NCI-H2107 treated with DMSO at 0.1 percent for 48 hours (cell line): Measurements from ENCODE around the gene GRID2.

Source experiments
- DNase-seq: peaks from one replicate; lab custom pipeline; 2025; ENCODE audit not compliant: unreplicated experiment; lab: John Stamatoyannopoulos, UW

The GRID2 gene

DNA sequence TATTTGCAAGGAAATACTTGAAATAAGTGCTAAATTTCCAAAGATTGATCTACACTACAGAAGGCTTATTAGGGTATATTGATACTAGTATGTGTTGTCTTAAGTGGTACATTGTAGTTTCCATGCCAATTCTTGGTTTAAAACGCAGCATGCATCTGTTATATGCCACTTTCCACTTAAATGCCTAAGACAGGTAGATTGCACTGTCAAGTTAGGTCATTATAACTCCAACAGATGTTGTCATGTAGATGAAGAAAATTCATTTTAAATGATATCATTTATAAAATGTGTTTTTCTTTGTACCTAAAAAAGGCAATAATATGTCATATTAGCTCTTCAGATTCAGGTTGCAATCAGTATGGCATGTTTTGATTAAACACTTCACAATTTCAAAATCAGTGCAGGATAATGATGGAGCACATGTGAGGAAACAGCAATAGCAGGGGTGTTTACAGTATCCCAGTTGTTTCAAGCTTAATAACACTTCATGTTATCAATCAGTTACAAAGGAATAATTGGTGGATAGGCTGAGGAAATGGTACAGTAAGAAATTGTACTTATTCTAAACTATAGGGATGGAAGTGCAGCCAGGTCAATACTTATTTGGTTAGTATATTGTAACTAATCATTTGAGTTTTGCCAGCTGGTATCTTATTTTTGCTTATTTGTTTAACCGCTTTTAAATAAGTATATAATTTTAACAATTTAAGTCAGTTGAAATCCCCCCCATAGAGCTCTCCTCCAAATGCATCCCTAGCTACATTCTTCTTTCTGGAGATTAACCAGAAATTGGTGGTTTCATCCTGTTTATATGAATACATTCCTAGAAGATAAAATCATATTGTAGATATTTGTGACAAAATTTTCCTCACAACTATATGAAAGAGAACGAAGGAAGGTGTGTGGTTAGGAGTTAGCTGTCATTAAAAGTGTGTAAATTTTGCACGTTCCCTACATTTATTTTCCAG is 1070.4 kb downstream of the GRID2 start:
- DNase-seq, result no peak

DNA sequence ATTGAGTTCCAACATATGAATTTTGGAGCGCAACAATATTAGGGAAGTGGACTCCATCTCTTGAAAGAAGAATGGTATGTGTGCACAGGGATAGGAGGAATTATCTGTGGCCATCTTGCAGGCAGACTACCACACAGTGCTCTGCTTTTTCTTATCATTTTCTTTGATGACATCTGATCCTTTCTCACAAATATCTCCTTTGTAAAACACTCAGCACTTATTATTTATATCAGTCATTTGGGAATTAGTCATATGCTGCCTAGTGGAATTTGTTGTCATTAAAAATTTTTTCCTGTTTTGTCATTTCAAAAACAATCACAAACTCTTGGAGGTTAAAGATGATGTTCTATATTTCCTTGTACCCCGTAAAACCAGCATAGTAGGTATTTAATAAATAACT is 1080.5 kb downstream of the GRID2 start:
- no peak for DNase-seq

DNA sequence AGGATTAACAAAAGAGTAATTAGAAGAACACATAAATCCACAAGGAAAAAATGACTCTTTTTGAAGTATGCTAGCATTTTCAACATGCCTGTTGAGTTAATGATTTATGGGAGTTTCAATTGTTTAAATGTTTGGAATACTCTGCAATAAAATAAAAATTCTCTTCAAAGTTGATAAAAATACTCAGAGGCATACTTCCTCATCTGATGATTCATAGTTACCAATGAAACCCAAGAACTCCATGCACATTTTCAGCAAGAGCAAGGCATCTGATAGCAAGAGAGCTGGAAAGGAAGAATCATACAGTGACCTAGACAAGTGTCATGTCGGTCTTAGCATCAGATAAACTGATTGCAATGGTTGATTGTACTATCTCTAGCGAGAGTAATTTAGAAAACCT is 1081.1 kb downstream of the GRID2 start:
- DNase-seq, result no peak

DNA sequence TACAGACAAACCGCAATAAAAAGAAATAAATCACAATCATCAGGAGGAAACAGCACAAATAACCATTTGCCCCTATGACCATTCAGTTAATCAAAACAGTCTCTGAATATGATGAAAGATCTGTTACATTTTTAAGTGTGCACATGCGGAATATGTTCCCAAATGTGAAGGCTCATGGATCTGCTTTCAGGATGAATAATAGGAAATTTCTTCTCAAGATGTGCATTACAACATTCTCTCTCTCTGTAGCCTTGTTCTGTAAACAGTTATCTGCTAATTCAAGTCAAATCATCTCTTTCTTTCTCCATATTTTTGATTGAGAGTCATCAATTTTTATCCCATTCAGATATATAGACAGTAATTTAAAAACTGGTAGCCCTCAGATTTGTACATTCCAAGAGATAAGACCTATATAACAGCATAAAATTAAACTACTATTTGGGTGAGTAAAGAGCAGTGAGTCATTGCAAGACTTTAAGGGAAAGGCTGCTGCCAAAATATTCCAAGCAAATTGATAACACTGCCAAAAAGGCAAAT is 1090.8 kb downstream of the GRID2 start:
- DNase-seq, result no peak

DNA sequence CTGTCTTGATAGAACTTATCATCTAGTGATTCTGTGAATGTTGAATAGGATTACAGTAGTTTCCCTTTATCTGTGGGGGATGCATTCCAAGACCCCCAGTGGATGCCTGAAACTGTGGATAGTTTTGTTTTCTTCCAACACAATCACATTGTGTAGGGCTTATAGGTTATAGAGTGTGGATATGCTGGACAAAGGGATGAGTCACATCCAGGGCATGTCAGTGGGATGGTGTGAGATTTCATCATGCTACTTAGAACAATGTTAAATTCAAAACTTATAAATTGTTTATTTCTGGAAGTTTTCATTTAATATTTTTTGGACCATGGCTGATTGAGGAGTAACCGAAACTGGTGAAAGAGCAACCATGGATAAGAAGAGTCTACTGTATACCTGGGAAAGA is 1092.5 kb downstream of the GRID2 start:
- no peak for DNase-seq

DNA sequence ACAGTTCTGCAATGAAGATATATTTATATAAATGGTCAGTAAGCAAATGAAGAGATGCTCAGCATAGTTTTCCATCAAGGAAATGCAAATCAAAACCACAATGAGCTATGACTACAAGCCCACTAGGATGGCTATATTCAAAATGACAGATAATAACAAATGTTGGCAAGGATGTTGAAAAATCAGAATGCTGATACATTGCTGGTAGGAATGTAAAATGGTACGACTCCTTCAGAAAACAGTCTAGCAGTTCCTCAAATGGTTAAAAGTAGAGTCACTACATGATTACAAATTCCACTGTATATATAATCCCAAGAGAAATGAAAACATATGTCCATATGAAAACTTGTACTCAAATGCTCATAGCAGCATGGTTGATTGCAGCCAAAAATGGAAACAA is 1099.8 kb downstream of the GRID2 start:
- DNase-seq, result no peak

DNA sequence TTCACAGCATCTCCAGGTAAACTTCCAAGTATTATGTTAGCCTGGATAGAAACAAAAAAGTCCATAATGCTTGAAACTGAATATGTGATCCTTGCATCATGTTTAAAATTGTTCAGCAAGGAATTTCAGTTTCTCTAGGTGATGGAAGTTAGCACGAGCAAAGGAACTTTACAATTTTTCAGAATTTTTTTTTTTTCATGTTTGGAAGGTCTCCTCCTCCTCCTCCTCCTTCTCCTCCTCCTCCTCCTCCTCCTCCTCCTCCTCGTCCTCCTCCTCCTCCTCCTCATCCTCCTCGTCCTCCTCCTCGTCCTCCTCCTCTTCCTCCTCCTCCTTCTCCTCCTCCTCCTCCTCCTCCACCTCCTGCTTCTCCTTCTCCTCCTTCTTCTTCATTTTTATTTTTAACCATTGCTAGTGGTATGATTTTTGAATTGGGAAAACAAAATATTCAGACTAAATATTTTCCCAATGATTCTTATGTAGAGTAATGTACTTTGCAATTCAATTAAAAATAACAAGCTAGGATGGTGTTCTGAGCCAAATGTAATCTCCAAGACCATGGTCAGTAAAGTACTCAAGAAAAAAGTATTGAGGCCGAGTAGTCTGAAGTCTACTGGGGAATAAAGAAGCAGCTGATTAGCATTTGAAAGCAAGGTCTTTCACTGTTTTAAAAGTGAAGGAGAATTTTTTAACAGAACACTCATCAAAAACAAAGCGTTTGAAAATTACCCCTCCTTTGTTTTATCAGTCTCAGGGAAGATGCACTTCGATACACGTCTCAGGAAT is 1103.9 kb downstream of the GRID2 start:
- DNase-seq, result no peak

DNA sequence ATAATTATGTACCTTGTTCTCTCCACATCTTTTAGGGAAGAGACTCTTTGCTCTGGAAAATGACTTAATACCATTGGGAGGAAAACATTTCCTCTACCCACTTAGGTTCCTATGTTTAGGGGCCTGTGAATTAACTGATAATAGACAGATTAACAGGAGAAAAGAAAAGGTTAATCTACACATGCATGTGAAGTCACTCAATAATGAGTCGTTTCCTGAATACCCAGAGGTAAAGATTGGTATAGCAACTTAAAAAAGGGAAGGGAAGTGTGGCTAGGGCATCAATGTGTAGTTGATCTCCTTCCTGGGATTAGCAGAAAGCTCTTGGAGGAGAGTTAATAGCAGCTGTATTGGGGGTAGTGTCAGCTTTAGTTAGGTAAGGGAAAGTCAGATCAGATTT is 1105.3 kb downstream of the GRID2 start:
- DNase-seq, result no peak

DNA sequence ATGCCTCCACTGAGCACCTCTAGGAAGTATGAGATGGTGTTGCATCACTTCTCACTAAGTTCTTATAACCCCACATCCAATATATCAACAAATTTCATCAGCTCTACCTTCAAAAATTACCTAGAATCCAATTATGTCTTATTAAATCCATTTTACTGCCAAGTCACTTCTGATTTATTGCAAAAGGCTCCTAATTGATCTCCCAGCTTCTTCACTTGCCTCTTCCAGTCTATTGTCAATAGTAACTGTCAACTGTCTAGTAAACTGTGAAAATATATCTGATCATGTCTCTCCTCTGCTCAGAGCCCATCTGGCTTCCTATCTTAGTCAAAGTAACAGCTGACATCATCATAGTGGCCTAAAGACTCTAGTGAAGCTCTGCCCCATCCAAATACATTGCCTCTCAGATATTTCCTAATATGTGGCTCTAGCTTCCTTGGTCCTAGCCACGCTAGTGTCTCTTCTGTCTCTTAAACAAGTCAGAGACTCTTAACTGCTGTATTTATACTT is 1110.3 kb downstream of the GRID2 start:
- DNase-seq, result no peak

DNA sequence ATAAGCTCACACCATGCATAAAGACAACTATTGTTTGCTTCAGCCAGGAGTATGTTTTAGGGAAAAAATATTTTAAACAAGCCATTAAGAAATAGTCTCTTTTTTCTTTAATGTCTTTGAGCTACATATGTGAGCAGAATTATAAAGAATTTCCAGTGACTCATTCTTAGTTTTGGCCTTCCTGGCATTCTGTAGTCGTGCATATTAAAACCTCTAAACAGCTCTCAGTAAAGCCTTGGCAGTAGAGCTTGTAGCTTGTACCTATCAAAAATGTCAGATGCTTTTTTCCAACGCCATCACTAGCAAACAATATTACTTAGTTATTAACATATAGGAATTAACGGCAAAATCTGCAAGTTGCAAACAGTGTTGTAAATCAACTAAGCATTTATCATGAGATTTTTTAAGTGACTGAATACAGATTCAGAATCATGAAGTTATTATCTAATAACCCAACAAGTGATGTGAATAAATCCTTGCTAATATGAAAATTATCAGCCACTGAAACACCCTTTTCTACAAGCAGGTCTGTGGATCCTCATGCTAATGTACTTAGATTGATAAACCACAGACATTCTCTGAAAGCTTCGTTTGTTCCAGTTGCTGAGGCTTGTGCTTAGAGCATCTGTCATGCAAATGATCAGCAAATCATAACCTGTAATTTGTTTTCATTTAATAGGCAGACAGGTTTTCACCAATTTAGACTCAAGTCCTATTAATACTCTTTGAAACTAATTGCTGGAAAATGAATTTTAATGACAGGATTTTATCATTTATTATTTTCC is 1112.8 kb downstream of the GRID2 start:
- no peak for DNase-seq

DNA sequence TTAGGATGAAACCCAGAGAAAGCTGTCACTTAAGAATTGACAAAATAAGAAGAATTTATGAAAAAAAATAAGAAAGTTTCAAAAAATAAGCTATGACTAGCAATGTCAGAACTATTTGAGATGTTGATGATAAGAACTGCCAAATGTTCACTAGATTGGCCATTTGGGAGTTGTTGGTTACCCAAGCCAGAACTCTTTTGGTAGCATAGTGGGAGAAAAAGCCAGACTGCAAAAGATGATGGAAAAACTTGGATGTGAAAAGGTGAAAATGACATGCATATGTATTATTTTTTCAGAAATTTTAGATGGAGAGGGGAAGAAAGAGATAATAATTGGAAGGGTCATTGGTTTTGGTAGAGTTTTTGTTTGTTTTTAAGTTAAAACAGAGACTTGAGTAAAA is 1127.6 kb downstream of the GRID2 start:
- DNase-seq, result no peak

DNA sequence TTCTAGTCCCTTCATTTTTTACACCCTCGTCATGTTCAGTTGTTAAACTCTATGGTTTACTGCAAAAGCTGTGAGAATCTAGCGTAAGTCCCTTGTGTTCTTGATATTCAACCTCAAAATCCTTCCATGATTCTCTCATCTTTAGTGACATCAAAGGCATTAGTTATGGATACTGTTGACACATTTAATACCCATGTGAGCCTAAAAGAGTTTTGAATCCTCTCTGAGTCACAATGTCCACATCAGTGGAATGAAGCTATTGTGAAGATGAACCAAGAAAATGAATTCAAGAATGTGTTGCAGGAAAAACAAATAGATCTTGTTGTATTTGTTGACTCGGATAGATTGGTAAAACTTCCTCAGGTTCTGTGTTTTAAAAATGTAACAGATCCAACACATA is 1130.1 kb downstream of the GRID2 start:
- no peak for DNase-seq

DNA sequence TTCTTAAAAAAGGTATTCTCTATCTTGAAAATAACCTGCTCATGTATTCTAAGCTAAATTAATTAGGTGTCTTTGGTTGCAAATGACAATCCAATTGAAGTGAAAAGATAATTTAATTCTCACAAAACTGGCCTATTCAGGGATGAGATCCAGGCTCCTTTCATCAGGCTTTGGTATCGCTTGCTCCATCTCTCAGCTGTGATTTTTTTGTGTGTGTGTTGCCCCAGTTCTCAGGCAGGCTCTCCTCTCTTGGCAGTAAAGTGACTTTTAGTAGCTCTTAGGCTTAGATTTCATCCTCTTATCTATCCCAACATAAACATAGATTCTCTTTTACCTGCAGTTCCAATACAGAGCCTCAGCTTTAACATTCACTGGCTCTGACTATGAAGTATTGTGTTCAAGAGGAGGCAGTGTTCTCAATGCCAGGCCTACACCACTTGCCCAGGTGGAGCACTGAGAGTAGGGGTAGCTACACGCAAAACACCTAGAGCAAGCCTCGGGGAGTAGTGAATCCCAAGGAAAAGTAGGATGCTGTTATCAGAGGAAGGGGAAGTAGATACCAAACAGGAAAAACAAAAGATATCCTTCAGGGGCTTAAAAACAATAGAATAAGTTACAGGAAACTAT is 1132.3 kb downstream of the GRID2 start:
- no peak for DNase-seq

DNA sequence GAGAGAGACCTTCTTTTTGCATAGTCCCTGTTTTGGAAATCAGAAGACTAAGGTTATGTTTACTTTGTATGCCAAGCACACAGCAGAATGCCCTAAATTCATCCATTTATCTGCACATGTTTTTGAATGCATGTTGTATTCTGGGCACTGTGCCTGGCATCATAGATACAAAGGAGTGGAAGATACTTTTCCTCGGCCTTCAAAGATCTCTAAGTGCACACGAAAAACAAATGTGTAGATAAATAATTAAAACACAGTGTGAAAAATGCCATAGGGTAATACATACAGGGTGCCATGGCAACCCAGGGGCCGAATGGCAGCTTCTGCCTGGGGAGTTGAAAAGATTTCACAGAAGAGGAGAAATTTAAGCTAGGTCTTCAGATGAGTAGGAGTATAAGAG is 1134.2 kb downstream of the GRID2 start:
- no peak for DNase-seq

DNA sequence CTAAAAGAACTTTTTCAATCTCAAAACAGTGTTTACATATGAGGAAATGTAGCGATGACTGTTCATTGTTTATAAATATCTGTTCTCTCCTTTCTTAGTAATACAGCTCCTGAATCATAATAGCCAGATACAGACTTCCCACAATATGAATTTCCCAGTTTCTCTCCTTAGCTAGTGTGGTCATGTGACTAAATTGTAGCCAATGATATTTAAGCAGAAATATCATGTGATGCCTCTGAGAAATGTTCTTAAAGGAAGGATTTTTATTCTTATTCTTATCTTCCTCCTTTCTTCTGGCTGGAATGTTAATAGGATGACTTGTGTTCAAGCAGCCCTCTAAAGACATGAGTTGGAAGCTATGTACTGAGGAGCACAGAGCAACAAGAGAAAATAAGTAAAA is 1141.1 kb downstream of the GRID2 start:
- no peak for DNase-seq

DNA sequence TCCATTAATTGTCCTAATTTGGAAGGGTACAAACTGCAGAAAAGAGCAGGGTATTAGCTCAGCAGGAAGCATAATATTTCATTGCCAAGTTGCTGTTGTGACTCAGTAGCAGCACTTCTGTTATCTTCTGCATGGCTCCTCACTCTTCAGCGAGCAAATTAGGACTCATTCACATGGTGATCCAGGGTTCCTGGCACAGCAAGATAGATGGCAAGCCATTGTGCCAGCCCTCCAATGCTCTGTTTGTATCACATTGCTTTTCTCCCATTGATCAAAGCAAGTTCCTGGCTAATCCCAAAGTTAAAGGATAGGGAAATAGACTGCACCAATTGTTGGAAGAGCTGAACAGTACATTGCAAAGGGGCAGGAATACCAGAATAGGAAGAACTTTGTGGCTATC is 1142.3 kb downstream of the GRID2 start:
- DNase-seq, result no peak

DNA sequence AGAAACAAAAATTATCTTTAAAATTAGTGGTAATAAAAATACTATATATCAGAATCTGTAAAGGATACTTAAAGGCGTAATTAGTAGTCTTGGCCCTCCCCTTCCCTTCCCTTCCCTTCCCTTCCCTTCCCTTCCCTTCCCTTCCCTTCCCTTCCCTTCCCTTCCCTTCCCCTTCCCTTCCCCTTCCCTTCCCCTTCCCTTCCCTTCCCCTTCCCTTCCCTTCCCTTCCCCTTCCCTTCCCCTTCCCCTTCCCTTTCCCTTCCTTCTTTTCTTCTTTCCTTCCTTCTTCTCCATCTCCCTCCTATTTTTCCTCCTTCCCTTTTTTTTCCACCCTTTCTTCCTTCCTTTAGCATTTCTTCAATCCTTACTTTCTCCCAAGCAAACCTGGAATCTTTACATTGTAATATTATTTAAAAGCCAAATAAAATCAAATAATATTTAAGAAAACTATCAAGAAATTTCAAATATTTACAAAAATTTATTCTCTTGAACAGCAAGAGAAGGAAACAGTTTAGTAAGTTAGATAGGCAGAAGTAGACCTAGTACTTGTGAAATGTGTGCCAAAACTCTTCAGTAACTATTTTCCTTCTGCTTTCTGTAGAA is 1145.0 kb downstream of the GRID2 start:
- DNase-seq, result no peak

DNA sequence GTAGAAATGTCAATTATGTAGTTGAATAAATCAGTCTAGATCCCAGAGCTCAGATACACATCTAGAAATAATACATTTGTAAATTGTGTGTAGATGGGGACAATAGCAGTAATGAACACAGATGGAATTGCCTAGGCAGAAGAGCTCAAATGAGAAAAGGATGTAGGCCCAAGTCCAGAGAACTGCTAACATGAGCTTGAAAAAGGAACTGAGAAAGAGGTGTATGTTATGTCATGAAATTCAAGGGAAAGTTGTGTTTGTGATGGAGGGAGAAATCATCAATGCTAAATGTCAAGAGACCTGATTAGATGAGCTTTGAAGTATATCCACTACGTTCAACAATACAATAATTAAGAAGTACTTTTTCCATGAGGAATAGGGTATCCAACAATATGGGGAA is 1148.2 kb downstream of the GRID2 start:
- no peak for DNase-seq

DNA sequence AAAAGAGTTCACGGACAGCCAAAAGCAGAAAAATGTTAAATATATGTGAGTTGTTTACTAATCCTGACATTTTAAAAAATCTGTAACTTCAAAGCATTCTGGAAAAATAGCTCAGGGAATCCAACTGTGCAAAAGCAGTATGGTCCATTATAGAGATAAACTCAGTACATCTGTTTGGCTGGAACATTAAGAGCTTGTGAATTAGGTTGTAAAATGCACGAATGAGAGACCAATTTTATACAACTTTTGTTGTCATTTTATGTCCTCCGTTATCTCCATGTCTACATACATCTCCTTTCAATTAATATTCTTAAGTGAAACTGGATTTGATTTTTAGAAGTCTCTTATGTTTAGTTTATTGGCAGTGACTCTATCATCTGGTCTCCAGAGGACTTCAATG is 1157.8 kb downstream of the GRID2 start:
- no peak for DNase-seq

DNA sequence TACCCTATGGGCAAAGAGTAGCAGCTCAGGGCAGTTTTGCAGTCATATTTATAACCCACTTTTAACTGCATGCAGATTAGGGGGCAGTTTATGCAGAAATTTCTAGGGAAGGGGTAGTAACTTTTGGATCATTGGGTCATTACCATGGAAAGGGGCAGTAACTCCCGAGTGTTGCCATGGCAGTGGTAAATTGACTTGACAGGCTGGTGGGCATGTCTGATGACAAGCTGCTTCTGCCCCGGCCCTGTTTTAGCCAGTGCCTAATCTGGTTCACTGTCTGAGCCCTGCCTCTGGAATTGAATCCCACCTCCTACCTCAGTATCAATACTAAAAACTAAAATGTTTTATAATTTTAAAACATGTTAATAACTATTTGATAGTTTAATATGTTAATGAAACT is 1162.7 kb downstream of the GRID2 start:
- DNase-seq, result no peak
